Measurements from ENCODE around the gene UCK1.
"Not testable (repeated sequence)": the region's sequence is repeated elsewhere in the genome, so short reads cannot be mapped to it uniquely, and the experiment has no call there.

UCK1 gene

DNA sequence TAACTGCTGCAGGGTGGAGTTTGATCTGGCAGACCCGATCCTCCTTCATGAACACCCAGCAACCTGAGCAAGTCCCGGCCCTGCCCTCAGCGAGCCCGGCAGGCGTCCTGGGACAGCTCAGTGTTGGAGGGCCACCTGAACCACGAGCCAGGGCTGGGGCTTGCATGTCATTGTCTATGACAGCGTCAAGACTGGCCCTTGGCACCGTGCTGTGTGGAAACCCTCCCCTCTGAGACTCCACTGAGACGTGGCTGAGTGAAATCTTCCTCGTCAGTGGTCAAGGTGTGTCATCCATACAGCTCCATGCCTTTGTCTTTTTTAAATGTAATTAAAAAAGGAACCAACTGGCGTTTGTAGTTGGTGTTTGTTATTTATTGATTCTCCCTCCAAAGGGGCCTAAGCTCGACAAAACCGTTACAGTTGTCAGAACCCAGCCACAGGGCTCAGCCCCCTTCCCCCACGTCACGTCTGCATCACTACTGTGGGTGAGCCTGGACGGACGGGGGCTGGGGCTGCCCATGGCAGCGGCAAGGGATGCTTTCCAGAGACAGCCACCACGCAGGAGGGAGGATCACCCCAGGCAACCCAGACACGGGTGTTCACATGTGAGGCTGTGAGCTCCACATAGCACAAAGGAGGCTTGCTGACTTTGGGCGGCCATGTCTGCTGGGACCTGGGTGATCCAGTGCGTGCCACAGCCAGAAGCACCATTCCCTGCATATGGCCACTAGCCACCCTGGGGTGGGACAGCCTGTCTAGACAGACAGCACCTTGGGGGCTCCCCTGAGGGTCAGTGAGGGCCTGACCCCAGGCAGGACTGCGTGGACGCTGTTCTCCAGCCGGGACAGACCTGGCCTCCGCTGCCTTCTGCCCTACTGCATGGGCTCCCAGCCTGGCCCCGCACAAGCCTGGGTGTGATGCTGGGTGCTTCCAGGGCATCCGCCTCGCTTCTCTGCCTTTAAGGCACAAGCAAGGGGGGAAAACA, 7.3 kb downstream of the UCK1 start:
- no peak for DNase-seq (ENCODE audit: low spot score)

DNA sequence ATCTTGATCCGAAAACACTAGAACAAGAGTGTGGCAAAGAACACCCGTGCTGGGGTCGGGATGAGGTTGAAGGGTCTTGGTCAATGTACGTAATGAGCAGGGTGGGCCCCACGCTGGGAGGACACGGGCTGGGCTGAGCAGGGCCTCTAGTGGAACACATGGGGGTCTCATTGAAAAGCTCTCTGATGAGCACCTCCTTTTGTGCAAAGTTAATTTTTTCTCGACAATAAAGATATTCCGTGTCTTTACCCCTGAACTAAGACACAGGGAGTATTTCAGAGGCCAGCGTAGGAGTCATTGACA, 8.0 kb downstream of the UCK1 start:
- no peak for DNase-seq (ENCODE audit: low spot score)

DNA sequence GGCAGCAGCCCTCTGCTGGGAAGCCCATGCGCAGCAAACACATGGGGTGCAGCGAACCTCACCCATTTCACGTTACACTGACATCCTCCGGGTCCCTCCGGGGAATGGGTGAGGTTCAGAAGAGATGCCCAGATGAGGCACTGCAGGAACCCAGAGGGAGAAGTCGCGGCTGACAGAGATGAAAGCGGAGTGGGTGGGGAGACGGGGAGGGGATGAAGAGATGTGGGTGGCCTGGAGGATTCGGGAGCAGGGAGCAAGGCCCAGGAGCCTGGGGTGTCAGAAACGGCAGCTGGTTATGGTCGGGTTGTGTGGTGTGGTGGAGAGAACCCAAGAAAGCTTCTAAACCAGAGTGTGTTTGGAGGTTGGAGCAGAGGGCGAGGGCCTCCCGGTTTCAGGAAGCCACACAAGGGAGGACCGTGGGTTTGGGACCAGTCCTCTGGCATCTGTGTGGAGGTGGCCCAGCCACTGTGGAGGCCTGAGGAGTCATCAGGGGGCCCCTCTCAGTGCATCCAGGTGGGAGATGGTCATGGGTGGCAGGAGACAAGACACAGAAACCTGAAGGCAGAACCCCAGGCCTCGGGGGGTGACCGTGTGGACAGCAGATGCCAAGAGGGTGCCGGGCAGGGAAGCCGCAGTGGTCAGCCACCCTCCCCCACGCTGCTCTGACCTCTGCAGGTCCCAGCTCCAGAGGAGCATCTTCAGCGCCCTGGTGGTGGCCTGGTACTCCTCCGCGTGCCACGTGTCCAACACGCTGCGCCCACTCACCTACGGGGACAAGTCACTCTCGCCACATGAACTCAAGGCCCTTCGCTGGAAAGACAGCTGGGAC, 8.6 kb downstream of the UCK1 start:
- no peak for DNase-seq (ENCODE audit: low spot score)

DNA sequence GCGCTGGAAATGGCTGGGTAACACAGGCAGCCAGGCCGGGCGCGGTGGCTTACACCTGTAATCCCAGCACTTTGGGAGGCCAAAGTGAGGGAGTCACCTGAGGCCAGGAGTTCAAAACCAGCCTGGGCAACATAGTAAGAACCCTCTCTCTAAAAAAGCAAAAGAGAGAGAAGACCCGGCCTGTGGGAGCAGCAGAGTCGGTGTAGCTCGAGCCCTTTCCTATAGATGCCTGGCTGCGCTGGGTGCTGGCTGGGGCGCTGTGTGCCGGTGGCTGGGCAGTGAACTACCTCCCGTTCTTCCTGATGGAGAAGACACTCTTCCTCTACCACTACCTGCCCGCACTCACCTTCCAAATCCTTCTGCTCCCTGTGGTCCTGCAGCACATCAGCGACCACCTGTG, 9.2 kb downstream of the UCK1 start:
- DNase-seq (ENCODE audit: low spot score): no peak

DNA sequence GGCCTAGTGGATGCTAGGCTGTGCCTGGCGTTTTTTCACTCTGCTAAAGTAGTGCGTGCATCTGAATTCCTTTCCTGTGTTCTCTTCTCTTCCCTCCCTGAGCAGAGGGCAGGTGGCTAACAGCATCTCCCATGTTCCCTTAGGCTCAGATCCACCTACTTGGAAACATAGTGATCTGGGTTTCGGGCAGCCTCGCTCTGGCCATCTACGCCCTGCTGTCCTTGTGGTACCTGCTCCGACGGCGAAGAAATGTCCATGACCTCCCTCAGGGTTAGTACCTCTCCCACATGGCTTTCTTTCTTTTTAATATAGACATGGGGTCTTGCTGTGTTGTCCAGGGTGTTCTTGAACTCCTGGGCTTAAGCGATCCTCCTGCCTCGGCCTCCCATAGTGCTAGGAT, 9.9 kb downstream of the UCK1 start:
- no peak for DNase-seq (ENCODE audit: low spot score)

DNA sequence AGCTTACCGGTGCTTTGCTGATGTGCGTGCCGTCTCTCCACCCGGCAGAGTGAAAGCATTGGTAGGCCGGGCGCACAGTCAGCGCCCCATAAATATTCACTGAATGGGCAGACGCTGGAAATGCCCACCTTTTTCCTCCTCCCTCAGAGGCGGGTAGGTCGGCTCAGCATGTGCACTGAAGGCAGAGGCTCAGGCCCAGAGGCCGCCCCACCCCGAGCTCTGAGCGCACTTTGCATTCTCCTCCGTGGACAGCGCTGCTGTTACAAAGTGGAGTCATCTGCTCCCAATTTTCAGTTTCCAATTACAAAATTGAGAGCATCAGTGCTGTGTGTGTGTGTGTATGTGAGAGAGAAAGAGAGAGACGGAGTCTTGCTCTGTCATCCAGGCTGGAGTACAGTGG, 10.6 kb downstream of the UCK1 start:
- no peak for DNase-seq (ENCODE audit: low spot score)

DNA sequence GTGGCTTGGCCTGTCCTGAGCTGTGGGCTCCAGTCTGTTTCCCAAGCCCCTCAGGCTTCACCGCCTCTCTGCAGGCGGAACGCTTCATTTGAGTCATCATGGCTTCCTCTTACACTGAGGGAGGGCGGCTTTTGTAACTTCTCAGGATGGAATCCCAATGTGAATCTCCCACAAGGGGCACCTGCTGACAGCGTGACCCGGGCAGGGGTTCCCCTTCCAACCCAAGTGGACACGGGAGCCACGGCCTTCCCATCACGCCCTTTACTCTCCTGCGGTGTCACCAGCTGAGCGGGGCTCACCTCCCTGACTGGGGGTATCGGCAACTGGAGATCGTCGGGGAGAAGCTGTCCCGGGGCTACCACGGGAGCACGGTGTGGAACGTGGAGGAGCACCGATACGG, 12.5 kb downstream of the UCK1 start:
- DNase-seq (ENCODE audit: low spot score): no peak

DNA sequence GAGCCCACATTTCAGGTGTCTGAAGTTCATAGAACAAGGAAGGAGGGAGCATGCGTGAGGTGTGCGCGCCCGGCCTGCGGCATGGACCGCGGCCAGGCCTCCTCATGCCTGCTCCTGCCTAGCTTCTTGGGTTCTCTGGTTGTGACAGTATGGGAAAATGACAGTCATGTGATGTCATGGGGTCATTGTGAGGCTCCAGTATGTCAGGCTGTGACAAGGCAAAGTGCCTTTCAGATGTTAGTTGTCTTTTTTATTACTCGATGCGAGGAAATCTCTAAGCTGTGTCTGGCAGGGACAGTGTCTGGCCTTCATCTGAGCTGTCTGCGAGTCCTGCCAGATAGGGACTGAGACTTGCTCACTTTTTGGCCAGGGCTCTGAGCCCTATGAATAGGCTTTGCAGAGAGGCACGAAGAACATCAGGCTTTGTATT, 13.3 kb downstream of the UCK1 start:
- DNase-seq (ENCODE audit: low spot score): no peak

DNA sequence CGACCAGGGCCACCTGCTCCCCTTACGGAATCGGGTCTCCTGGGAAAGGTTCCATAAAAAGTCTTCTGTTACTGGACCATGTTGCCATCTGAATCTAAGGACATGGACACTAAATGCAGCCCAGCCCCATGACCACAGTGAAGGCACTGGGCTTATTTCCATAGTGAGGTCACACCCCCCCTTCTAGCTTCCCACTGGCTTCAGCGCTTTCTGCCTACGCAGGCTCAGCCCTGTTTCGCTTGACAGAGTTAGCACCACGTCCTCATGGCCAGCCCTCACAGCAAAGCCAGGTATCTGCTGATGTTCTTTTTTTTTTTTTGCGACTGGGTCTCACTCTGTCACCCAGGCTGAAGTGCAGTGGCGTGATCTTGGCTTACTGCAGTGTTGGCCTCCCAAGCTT, 14.1 kb downstream of the UCK1 start:
- DNase-seq (ENCODE audit: low spot score): no peak

DNA sequence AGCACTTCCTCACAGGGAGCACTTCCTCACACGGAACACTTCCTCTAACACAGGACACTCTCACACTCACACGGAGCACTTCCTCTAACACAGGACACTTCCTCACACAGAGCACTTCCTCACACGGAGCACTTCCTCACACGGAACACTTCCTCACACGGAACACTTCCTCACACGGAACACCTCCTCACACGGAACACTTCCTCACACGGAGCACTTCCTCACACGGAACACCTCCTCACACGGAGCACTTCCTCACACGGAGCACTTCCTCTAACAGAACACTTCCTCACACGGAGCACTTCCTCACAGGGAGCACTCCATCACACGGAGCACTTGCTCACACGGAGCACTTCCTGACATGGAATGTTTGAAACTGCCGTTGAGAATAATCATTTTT, 15.0 kb downstream of the UCK1 start:
- DNase-seq (ENCODE audit: low spot score): no peak

DNA sequence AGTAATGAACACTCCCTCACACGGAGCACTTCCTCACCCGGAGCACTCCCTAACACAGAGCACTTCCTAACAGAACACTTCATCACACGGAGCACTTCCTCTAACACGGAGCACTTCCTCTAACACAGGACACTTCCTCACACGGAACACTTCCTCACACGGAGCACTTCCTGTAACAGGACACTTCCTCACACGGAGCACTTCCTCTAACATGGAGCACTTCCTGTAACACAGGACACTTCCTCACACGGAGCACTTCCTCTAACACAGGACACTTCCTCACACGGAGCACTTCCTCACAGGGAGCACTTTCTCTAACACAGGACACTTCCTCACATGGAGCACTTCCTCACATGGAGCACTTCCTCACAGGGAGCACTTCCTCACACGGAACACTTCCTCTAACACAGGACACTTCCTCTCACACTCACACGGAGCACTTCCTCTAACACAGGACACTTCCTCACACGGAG, 15.5 kb downstream of the UCK1 start:
- not testable (repeated sequence) for DNase-seq (ENCODE audit: low spot score)

DNA sequence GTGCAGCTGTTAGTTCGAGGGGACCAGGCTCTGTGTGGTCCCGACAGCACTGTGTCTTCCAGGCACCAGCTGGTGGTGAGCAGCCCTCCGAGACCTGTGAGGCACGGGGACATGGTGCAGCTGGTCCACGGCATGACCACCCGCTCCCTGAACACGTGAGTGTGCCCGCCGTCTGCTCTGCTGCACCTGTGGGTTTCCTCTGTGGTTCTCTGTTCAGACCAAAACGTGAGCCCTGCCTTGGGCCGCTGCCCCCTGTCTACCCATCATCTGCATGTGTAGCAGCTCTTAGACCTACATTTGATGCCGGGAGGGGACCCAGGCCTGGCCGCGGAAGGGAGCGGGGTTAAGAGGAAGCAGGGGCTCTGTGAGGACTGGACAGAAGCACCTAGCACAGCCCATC, 17.9 kb downstream of the UCK1 start:
- DNase-seq (ENCODE audit: low spot score): no peak

DNA sequence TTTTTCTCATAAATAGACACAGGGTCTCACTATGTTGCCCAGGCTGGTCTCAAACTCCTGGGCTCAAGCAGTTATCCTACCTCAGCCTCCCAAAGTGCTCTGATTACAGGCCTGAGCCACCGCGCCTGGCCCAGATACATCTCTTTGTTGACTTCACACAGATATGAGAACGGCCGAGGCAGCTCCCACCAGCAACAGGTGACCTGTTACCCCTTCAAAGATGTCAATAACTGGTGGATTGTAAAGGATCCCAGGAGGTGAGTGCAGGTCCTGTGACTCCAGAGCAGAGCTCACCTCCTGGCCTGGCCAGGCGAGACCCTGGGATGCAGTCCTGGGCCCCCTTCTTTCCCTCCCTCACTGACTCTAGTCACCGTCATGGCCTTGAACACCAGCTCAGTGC, 19.2 kb downstream of the UCK1 start:
- no peak for DNase-seq (ENCODE audit: low spot score)

DNA sequence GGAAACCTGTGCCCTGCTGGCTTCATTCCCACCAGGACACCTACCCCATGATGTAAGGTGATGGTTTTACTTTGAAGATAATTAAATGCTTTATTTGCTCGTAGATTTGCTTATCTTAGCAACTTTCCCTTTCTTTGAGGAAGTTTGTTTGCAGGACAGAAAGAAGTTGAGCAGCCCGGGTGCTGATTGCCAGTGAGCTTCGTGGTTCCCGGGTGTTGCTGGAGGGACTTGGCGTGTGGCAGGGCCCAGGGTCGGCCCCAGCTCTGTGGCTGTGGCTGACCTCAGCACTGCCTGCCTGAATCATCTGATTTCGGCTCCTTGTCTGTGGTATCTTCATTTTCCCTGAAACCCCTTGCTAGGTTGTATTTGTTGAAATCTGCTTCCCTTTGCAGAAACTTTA, 19.6 kb downstream of the UCK1 start:
- no peak for DNase-seq (ENCODE audit: low spot score)

DNA sequence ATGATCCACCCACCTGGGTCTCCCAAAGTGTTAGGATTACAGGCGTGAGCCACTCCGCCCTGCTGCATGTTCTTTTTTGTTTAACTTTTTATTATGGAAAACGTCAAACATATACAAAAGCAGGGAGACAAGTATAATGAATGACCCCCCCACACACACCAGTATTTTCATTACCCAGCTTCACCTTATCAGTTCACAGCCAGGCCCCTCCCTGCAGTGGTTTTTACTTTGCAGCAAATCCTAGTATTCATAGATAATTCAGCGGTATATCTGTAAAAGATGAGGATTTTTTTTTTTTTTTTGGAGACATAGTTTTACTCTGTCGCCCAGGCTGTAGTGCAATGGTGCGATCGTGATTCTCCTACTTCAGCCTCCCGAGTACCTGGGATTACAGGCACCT, 26.1 kb downstream of the UCK1 start:
- DNase-seq (ENCODE audit: low spot score): no peak

DNA sequence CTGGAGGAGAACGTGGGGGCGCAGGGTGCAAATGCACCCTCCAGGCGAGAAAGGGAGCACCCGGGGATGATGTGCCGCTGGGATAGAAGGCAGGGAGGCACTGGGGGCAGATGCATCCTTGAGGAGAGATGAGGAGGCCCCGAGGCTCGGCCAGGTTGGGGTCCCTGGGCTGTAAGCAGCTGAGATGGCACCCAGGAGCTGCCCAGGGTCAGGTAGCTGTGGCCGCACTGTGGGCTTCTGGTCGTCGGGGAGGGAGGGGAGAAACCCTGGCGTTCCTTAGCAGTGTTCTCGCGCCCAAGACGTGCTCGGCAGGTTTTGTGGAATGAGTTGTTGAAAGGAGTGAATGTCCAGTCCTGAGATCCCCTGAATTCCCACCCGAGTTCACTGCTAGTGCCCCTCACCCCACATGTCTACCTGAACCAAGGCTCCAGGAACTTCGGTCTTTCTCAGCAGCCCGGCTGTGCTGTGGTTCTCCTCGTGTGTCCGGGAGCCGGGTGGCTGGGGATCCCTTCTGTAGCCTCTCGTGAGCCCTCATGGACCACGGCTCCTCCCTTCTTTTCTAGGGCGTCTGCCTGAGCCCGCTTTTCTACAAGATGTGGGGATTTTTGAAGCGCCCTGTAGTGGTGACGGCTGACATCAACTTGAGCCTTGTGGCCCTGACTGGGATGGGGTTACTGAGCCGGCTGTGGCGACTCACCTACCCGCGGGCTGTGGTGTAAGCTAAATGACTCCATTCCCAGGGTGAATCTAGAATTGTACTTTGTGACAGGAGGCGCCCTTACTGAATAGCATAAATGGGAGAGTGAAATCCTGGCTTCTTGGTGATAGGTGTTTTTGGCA, 27.2 kb downstream of the UCK1 start:
- peak; percentile 62 for DNase-seq (ENCODE audit: low spot score)

DNA sequence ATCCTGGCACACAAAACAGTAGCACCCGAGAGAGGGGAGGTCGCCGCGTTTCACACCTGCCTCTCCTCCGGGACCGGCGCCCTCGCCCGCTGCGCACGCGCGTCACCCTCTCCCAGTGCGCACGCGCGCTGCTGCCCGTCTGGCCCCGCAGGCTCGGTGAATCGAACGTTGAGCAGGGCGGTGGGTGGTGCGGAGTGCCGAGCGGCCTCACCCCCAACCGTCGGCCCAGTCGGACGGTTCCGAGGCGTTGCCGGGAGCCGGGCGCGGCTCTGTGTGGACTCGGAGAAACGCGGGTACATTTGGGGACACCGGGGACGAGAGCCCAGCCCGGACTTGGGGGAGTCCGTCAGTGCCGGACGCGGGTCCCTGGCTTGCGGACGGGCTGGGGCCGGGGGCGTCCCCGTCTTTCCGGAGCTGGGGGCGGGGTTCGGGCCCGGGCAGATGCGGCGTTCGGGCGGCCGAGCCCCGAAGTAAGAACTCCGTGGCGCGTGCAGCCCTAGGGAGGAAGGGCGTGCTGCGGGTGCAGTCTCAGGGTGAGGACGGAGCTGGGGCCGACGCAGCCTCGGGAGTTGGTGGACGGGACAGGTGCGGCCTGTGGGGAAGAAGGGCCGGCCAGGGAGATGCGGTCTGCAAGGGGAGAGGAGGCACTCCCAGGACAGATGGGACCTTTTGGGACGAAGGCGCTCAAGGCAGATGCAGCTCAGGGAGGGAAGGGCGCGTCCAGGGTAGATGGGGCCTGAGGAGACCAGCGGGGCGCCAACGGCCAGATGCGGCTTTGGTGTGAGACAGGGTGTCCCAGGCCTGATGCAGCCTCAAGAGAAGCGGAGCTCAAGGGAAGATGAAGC, 28.1 kb downstream of the UCK1 start, which contains the start of gene POMT1:
Gene POMT1, plus strand, starts transcription at position 138 of the 845 bp plus-strand sequence. CDS start 1,301 bp downstream, outside the sequence.
- peak; percentile 100 for DNase-seq (ENCODE audit: low spot score)

DNA sequence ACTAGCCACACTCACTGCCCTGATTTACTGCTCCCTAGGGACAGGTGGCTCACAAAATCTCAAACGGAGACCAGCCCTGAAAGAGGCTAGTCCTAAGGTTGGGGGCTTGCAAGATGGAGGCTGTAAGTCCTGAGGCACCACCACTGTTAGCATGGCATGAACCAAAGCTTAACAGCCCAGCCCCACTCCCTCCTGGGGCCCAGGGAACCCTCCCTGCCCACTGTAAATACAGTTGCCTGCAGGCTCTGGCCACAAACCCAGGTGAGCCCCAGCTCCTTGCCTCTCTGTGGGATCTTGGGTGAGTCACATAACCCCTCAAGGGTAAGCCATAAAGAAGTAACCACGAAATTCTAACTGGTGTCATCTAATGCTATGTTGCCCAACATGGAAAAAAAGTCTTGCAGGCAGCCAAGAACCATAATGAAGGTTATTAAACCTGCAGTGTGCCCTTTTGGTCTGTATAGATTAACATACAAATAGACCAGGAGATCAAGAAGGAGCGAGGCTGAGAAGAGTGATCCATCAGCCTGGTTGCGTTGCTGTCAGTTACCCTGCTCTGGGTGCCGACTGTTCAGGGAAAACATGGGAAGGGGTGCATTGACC, 30.0 kb downstream of the UCK1 start:
- DNase-seq (ENCODE audit: low spot score): peak; percentile 24

DNA sequence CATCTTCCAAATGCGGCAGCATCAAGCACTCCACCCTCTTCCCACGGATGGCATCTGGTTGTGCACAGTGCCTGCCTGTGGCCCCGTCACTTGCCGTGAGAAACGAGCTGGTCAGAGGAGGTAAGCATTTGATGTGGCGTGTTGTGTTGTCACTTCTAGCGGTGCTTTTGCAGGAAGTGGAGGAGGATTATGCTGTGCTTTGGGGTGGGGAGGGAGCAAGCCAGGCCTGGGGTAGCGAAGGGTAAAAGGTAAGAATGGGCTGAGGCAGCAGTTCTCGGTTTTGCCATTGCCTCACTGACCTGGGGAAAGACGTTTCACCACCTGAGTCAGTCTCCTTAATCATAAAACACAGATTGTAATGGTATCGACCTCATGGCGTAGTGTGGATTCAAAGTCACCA, 30.7 kb downstream of the UCK1 start:
- DNase-seq (ENCODE audit: low spot score): no peak

DNA sequence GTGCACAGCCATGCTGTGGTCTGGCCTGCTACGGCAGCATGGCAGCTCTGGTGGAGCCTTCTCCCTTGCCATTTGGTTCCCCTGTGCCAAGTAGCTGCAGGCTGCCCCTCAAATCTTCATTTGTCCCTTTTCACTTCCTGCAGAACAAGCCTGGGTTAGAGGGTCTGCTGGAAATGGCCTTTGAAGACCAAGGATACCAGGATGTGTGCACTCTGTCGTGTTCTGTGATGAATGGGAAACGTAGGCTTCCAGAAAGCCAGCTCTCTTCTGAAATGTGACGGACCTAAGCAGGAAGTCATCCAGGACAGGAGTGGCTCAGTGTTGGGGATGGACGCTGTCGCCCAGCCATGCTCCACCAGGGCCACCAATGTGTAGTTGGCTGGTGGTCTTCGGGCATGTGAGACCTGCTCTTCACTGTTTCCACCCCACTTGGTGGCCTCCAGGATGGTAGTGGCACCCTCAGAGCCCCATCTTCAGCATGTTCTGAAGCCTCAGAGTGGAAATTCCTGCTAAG, 31.8 kb downstream of the UCK1 start:
- DNase-seq (ENCODE audit: low spot score): no peak

Data from AG20443 (cell line).